ENCODE measurements around the gene CD59.

Gene CD59

GRCh38 chr11:33696411-33696810 lies 39.8 kb downstream of the CD59 start:
- peak; percentile 40 for DNase-seq (ENCODE audit: low read depth)
- H3K4me3 ChIP-seq (ENCODE audit: low read depth, low read length) = no peak overlapping the region
- no peak for TF ChIP-seq CTCF (IDR thresholded peaks at IDR 0.05; ENCODE audit: insufficient read depth, low read depth, low read length, missing control alignments)

DNA sequence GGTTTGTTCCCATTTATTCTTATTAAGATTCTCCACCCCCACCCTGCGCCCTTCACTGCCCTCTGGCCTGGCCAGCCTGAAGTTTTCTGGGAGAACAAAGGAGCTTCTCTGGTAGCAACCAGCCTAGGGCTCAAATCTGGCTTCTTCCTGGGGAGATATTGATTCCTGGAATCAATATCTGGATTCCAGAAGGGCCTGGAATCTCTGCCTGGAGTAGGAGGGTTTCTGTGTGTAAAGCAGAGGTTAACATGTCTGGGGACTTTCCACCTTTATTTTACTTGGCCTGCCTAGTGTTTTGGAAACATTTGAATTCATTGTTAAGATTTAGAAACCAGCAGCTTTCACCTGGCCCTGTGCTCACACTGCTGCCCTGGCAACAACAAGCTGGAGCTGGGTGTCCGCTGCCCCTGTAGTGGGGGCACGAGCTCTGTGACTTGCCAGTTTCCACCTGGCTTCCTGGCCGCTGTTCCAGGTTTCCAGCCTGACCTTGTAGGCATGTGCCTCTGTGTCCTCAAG lies 41.1 kb downstream of the CD59 start:
- no peak for TF ChIP-seq CTCF (IDR thresholded peaks at IDR 0.05; ENCODE audit: insufficient read depth, low read depth, low read length, missing control alignments)
- peak; percentile 28 for DNase-seq (ENCODE audit: low read depth)
- H3K4me3 ChIP-seq (ENCODE audit: low read depth, low read length) = no peak overlapping the region

DNA sequence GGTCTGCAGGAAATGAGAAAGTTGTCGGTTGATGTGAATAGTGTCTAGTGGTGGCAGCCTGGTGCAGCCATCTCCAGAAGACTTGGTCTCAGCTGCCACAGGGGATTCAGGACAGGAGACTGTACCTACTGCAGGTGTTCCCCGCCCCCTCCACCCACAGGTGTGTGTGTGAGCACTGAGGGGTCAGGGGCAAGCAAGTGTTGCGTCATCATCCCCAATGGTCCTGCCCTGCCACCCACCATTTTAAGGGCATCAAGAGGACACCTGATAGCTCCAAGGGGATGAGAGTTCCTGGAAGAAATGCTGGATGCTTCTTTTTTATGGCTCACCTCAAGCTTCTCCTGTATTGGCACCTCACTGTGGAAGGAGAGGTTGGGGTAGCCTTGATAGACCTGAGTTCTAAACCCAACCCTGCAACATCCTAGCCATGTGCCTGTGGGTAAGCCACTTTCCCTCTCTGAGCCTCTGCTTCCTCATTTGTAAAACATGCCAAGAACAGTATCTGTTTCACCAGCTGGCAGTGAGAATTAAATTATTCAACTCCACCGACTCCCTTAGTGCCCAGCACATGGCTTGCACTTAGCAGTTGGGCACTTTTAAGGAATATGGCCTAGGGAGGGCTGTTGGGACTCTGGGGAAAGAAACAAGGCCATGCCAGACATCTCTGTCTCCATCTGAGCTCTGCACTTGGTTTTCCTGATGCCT lies 41.7 kb downstream of the CD59 start:
- H3K4me3 ChIP-seq (ENCODE audit: low read depth, low read length) = no peak overlapping the region
- DNase-seq (ENCODE audit: low read depth) = no peak
- TF ChIP-seq CTCF (IDR thresholded peaks at IDR 0.05; ENCODE audit: insufficient read depth, low read depth, low read length, missing control alignments) = no peak

GRCh38 chr11:33692541-33692940 lies 43.7 kb downstream of the CD59 start:
- TF ChIP-seq CTCF (IDR thresholded peaks at IDR 0.05; ENCODE audit: insufficient read depth, low read depth, low read length, missing control alignments) = no peak
- no peak for DNase-seq (ENCODE audit: low read depth)
- H3K4me3 ChIP-seq (ENCODE audit: low read depth, low read length) = no peak overlapping the region

DNA sequence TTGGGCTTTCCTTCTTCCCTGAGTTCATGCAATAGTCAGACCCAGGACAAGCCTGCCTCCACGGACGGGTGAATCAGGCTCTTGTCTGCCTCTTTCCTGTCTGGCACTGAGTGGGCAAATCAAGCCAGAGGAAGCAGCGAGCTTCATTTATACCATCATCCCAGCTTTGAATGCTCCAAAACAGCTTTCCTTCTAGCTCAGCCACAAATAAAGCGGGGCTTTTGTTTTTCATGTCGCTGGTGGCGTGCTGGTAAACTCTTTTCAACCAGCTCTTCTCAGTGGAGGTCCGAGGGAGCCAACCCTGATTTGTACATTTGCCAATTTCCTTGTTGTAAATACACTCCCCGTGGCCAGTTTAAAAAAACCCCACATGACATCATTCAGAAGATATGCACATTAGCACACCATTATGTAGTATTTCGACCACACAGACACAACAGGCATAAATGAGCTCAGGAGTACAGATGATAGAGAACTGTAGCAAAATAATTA lies 44.2 kb downstream of the CD59 start:
- H3K4me3 ChIP-seq (ENCODE audit: low read depth, low read length) = no peak overlapping the region
- peak; percentile 56 for DNase-seq (ENCODE audit: low read depth)
- no peak for TF ChIP-seq CTCF (IDR thresholded peaks at IDR 0.05; ENCODE audit: insufficient read depth, low read depth, low read length, missing control alignments)

DNA sequence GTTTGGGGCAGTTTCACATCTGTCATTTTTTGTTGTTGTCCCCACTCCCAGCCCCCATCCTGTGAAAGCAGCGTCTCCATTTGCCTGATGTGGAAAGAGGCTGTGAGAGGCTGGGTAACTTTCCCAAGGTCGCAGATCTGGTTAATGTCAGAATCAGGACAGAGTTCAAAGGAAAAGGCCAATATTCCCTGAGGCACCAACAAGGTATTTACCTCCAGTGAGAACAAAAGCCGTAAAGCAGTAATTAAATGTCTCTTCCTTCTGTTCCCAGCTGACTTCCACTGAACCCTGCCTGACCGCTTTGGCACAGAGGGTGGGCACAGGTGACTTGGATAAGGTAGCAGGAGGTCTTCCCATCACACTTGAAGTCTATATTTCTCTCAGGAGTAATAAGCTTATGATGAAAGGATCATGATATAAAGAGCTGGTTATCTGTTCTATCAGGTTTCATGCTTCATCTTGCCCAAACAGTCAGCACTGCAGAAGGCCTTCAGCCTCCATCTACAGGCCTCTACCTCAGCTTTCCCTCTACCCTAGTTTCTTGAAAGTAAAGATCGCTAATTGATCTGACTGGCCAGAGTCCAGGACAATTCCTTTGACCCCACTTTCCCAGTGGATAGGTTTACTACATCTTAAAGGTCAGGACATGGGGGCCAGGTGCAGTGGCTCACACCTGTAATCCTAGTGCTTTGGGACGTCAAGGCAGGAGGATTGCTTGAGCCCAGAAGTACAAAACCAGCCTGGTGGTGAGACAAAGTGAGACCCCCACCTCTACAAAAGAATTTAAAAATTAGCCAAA lies 45.0 kb downstream of the CD59 start:
- no peak overlapping the region for H3K4me3 ChIP-seq (ENCODE audit: low read depth, low read length)
- DNase-seq (ENCODE audit: low read depth) = no peak
- TF ChIP-seq CTCF (IDR thresholded peaks at IDR 0.05; ENCODE audit: insufficient read depth, low read depth, low read length, missing control alignments) = no peak

All from GM12865 (cell line).